Measurements from ENCODE around the gene TECPR1.

- TF ChIP-seq POLR2A (IDR thresholded peaks at IDR 0.05) = no peak
- no peak for TF ChIP-seq CTCF (IDR thresholded peaks at IDR 0.05 in 4 of 5, conservative IDR thresholded peaks at IDR 0.05 in 1 of 5)
These were observed 46.7 kb downstream of the TECPR1 start for GRCh38 chr7:98205162-98205845.
